ENCODE data around the gene ADSS2. TPM values are rescaled to one million over a fixed set of nuclear protein-coding genes. Genes with fewer than 3 reads are reported as not detected.

Gene ADSS2
- total RNA-seq, 1 experiment from 2014 or later = 82.8 TPM

DNA sequence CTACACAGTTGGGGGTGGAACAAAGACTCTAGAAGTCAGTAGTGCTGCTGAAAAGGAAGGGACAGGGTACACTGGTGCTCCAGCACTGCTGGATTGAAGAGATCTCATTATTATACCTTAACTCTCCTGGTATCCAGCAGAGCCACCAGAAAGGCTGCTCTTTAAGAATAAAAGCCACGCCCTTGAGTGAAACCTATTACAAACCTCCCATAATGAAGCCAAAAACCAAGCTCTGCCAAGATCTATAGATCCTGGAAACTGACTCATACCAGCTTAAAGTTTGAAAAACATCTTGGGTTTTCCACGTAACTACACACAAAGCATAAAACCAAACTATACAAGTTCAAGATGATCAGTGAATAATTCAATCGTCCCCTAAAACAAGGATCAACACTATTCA lies 38.0 kb downstream of the ADSS2 start:
- peaks cover 19% of the 10 kb centered on the region for H3K4me1 Mint-ChIP-seq
- H3K36me3 Mint-ChIP-seq = peaks cover 84% of the 10 kb centered on the region
- no peak for ATAC-seq

DNA sequence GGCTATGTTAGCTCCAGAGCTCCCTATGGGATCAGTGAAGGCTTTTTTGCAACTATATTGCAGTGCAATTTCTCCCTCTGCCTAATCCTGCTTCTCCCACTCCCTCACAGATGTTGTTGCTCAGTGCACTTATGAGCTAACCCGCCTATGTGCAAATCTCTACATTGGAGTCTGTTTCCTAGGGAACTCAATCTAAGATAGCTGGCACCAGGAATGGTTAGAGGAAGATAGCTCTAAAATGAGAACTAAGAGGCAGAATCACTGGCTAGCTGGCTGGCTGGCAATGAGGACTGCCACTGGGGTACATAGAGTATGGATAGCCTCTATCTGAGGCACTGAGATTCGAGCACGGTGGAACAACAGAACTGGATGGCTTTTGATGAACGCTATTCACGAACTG lies 39.5 kb downstream of the ADSS2 start:
- H3K4me1 Mint-ChIP-seq = peaks cover 19% of the 10 kb centered on the region
- TF ChIP-seq HMGA2 (CRISPR knock-in tag; IDR thresholded peaks at IDR 0.05) (no peak), NFE2L1 (CRISPR knock-in tag; IDR thresholded peaks at IDR 0.05) (no peak), SMAD4 (CRISPR knock-in tag; IDR thresholded peaks at IDR 0.05) (no peak), TCF7 (CRISPR knock-in tag; IDR thresholded peaks at IDR 0.05; ENCODE audit: low read depth) (no peak), NR1H2 (CRISPR knock-in tag; IDR thresholded peaks at IDR 0.05) (no peak), ZNF396 (CRISPR knock-in tag; IDR thresholded peaks at IDR 0.05; ENCODE audit: borderline replicate concordance) (no peak), JUN (CRISPR knock-in tag; IDR thresholded peaks at IDR 0.05) (no peak), IRF2 (CRISPR knock-in tag; IDR thresholded peaks at IDR 0.05; ENCODE audit: borderline replicate concordance, low read depth) (no peak), ZNF219 (CRISPR knock-in tag; IDR thresholded peaks at IDR 0.05; ENCODE audit: borderline replicate concordance) (no peak), ATF2 (CRISPR knock-in tag; IDR thresholded peaks at IDR 0.05; ENCODE audit: borderline replicate concordance, low read depth) (no peak), RORB (CRISPR knock-in tag; IDR thresholded peaks at IDR 0.05) (no peak), ZNF121 (CRISPR knock-in tag; IDR thresholded peaks at IDR 0.05) (no peak)
- TF ChIP-seq, protein P1, sequence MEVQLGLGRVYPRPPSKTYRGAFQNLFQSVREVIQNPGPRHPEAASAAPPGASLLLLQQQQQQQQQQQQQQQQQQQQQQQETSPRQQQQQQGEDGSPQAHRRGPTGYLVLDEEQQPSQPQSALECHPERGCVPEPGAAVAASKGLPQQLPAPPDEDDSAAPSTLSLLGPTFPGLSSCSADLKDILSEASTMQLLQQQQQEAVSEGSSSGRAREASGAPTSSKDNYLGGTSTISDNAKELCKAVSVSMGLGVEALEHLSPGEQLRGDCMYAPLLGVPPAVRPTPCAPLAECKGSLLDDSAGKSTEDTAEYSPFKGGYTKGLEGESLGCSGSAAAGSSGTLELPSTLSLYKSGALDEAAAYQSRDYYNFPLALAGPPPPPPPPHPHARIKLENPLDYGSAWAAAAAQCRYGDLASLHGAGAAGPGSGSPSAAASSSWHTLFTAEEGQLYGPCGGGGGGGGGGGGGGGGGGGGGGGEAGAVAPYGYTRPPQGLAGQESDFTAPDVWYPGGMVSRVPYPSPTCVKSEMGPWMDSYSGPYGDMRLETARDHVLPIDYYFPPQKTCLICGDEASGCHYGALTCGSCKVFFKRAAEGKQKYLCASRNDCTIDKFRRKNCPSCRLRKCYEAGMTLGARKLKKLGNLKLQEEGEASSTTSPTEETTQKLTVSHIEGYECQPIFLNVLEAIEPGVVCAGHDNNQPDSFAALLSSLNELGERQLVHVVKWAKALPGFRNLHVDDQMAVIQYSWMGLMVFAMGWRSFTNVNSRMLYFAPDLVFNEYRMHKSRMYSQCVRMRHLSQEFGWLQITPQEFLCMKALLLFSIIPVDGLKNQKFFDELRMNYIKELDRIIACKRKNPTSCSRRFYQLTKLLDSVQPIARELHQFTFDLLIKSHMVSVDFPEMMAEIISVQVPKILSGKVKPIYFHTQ (CRISPR knock-in tag; IDR thresholded peaks at IDR 0.05) = no peak
- TF ChIP-seq, protein P2, sequence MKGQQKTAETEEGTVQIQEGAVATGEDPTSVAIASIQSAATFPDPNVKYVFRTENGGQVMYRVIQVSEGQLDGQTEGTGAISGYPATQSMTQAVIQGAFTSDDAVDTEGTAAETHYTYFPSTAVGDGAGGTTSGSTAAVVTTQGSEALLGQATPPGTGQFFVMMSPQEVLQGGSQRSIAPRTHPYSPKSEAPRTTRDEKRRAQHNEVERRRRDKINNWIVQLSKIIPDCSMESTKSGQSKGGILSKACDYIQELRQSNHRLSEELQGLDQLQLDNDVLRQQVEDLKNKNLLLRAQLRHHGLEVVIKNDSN (CRISPR knock-in tag; IDR thresholded peaks at IDR 0.05) = no peak
- no peak for ATAC-seq
- ChIA-PET CTCF (no interaction called here), POLR2A (no interaction called here)
- no peaks in the 10 kb centered on the region for H3K9me3 Mint-ChIP-seq
- H3K27me3 Mint-ChIP-seq (ENCODE audit: low read depth) = no peaks in the 10 kb centered on the region
- no peak overlapping the region for H3K4me3 Mint-ChIP-seq
- no peak for DNase-seq (ENCODE audit: low spot score)
- H3K36me3 Mint-ChIP-seq = peaks cover 77% of the 10 kb centered on the region
- H3K27ac Mint-ChIP-seq = peak overlapping the region; percentile 46; the same call in 1 of the 2 replicates

More for the DNA sequence above, 38.0 kb downstream of the ADSS2 start:
- H3K4me3 Mint-ChIP-seq = no peak overlapping the region
- ChIA-PET CTCF (interaction anchor here (1.7 to 2.0 kb wide), 2 partner anchors 114 to 128 kb away, joined by 5 to 6 read pairs; no protein-coding TSS in a partner anchor), POLR2A (no interaction called here)
- DNase-seq (ENCODE audit: low spot score) = no peak
- no peak for TF ChIP-seq GRHL2 (CRISPR knock-in tag; IDR thresholded peaks at IDR 0.05; ENCODE audit: insufficient replicate concordance, severe bottlenecking)
- no peak for TF ChIP-seq ATF2 (CRISPR knock-in tag; IDR thresholded peaks at IDR 0.05; ENCODE audit: borderline replicate concordance, low read depth)
- no peak for TF ChIP-seq ATF3 (CRISPR knock-in tag; conservative IDR thresholded peaks at IDR 0.05)
- no peak for TF ChIP-seq ZNF317 (CRISPR knock-in tag; IDR thresholded peaks at IDR 0.05; ENCODE audit: borderline replicate concordance, low read depth)
- no peak for TF ChIP-seq ESRRA (CRISPR knock-in tag; IDR thresholded peaks at IDR 0.05; ENCODE audit: borderline replicate concordance)
- TF ChIP-seq RORB (CRISPR knock-in tag; IDR thresholded peaks at IDR 0.05) = no peak
- no peak for TF ChIP-seq ZNF396 (CRISPR knock-in tag; IDR thresholded peaks at IDR 0.05; ENCODE audit: borderline replicate concordance)
- TF ChIP-seq ZBTB21 (CRISPR knock-in tag; IDR thresholded peaks at IDR 0.05; ENCODE audit: borderline replicate concordance) = no peak
- no peak for TF ChIP-seq NFYB (CRISPR knock-in tag; conservative IDR thresholded peaks at IDR 0.05; ENCODE audit: low read depth)
- TF ChIP-seq JUN (CRISPR knock-in tag; IDR thresholded peaks at IDR 0.05) = no peak
- TF ChIP-seq, protein P3, sequence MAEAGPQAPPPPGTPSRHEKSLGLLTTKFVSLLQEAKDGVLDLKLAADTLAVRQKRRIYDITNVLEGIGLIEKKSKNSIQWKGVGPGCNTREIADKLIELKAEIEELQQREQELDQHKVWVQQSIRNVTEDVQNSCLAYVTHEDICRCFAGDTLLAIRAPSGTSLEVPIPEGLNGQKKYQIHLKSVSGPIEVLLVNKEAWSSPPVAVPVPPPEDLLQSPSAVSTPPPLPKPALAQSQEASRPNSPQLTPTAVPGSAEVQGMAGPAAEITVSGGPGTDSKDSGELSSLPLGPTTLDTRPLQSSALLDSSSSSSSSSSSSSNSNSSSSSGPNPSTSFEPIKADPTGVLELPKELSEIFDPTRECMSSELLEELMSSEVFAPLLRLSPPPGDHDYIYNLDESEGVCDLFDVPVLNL (CRISPR knock-in tag; IDR thresholded peaks at IDR 0.05; ENCODE audit: borderline replicate concordance, low read depth) = no peak
- H3K27me3 Mint-ChIP-seq (ENCODE audit: low read depth) = no peaks in the 10 kb centered on the region
- no peaks in the 10 kb centered on the region for H3K9me3 Mint-ChIP-seq
- H3K27ac Mint-ChIP-seq = 0 out of 2 replicates have a peak overlapping the region, but pooled peaks have one; percentile 12
